OCI-LY3 (cell line): ENCODE measurements around the gene AP1G1.

Experiments used
- H2AFZ ChIP-seq: fragments of 200-600, 300-600 bp; shearing (Covaris generic); 2 replicates; pipeline ENCODE4 v1.6.0; 2014; ENCODE audit warnings: antibody characterized with exemption, low read depth, low read length
- H3K27ac ChIP-seq: fragments of 200-600, 300-600 bp; sonication (generic); 2 replicates; pipeline ENCODE4 v1.5.1; 2014; ENCODE audit warnings: mild to moderate bottlenecking, low read length, moderate library complexity, mixed read lengths
- H3K27me3 ChIP-seq: fragments of 200-600, 300-600 bp; sonication (generic); 2 replicates; pipeline ENCODE4 v1.6.1; 2014; ENCODE audit warnings: low read depth, low read length, mixed read lengths
- H3K36me3 ChIP-seq: fragments of 200-600, 300-600 bp; sonication (generic); replicated peaks from 2 replicates; pipeline ENCODE3; 2014; ENCODE audit warnings: low read depth, low read length, mixed read lengths
- H3K4me1 ChIP-seq: fragments of 300-600, 200-600 bp; sonication (generic); 2 replicates; pipeline ENCODE4 v1.6.1; 2014; ENCODE audit warnings: low read length, mixed read lengths
- H3K4me2 ChIP-seq: fragments of 200-600, 300-600 bp; sonication (generic); 2 replicates; pipeline ENCODE4 v1.6.1; 2014; ENCODE audit warnings: low read length, mixed read lengths
- H3K4me3 ChIP-seq: fragments of 300-600, 200-600 bp; sonication (generic); 2 replicates; pipeline ENCODE4 v1.5.1; 2014; ENCODE audit warnings: antibody characterized with exemption, mild to moderate bottlenecking, low read length, moderate library complexity
- H3K79me2 ChIP-seq: fragments of 300-600, 200-600 bp; shearing (Covaris generic); 2 replicates; pipeline ENCODE4 v1.6.1; 2014; ENCODE audit warnings: mild to moderate bottlenecking, low read length, mixed read lengths
- H3K9ac ChIP-seq: fragments of 300-600, 200-600 bp; shearing (Covaris generic); 2 replicates; pipeline ENCODE4 v1.6.0; 2014; ENCODE audit warnings: mild to moderate bottlenecking, low read length, moderate library complexity
- H3K9me3 ChIP-seq: fragments of 200-600, 300-600 bp; shearing (Covaris generic); 2 replicates; pipeline ENCODE4 v1.6.1; 2014; ENCODE audit warnings: low read length, mixed read lengths; ENCODE audit not compliant: insufficient read depth
- H4K20me1 ChIP-seq: fragments of 200-600, 300-600 bp; sonication (generic); 2 replicates; pipeline ENCODE4 v1.6.1; 2016; ENCODE audit warnings: low read length, mixed read lengths; ENCODE audit not compliant: insufficient read depth
- CTCF ChIP-seq: fragments of 200-600, 300-600 bp; sonication (generic); IDR thresholded peaks from 2 replicates; pipeline ENCODE4 v1.5.1; 2014; ENCODE audit warnings: antibody characterized with exemption, low read length, low read depth
- EZH2phosphoT487 ChIP-seq: fragments of 200-600 bp; shearing (Covaris generic); IDR thresholded peaks from 2 replicates; pipeline ENCODE4 v1.6.1; 2018; ENCODE audit warnings: antibody characterized with exemption, mixed run types, low read depth

AP1G1 gene

GRCh38 chr16:71784093-71784492 is 24.5 kb downstream of the AP1G1 start:
- Histone ChIP-seq H3K4me2 (no peak overlapping the region), H3K27me3 (no peaks in the 10 kb centered on the region), H4K20me1 (peaks cover 12% of the 10 kb centered on the region; the same call in 1 of the 2 replicates), H3K27ac (no peak overlapping the region), H3K4me1 (no peaks in the 10 kb centered on the region), H3K9me3 (no peaks in the 10 kb centered on the region), H3K9ac (no peak overlapping the region), H3K36me3 (peaks cover 26% of the 10 kb centered on the region), H3K79me2 (peaks cover 54% of the 10 kb centered on the region), H3K4me3 (no peak overlapping the region), H2AFZ (no peak overlapping the region)
- no peak for TF ChIP-seq CTCF

- peaks cover 60% of the 10 kb centered on the region for H3K79me2 ChIP-seq
- TF ChIP-seq EZH2phosphoT487 (no peak), CTCF (no peak)
- H3K36me3 ChIP-seq: peaks cover 13% of the 10 kb centered on the region
- no peaks in the 10 kb centered on the region for H3K9me3 ChIP-seq
- no peak overlapping the region for H2AFZ ChIP-seq
- 0 out of 2 replicates have a peak, but pooled peaks cover 10% of the 10 kb centered on the region for H4K20me1 ChIP-seq
- H3K27ac ChIP-seq: no peak overlapping the region
- no peak overlapping the region for H3K4me2 ChIP-seq
- no peak overlapping the region for H3K4me3 ChIP-seq
- H3K4me1 ChIP-seq: peaks cover under 1% of the 10 kb centered on the region; the same call in 1 of the 2 replicates
- H3K27me3 ChIP-seq: no peaks in the 10 kb centered on the region
- H3K9ac ChIP-seq: no peak overlapping the region
These were observed 26.9 kb downstream of the AP1G1 start for GRCh38 chr16:71781741-71782140.

GRCh38 chr16:71780521-71781089 is 28.0 kb downstream of the AP1G1 start:
- TF ChIP-seq CTCF: no peak
- no peak for TF ChIP-seq EZH2phosphoT487
- H3K9ac ChIP-seq: no peak overlapping the region
- peaks cover 12% of the 10 kb centered on the region for H3K4me1 ChIP-seq
- H2AFZ ChIP-seq: no peak overlapping the region
- 0 out of 2 replicates have a peak, but pooled peaks cover 10% of the 10 kb centered on the region for H4K20me1 ChIP-seq
- no peak overlapping the region for H3K4me2 ChIP-seq
- no peak overlapping the region for H3K4me3 ChIP-seq
- H3K79me2 ChIP-seq: peaks cover 61% of the 10 kb centered on the region
- no peak overlapping the region for H3K27ac ChIP-seq
- peaks cover 13% of the 10 kb centered on the region for H3K36me3 ChIP-seq
- H3K9me3 ChIP-seq: no peaks in the 10 kb centered on the region
- H3K27me3 ChIP-seq: no peaks in the 10 kb centered on the region

GRCh38 chr16:71778780-71779179 is 29.9 kb downstream of the AP1G1 start:
- H3K4me2 ChIP-seq: no peak overlapping the region
- H3K9ac ChIP-seq: no peak overlapping the region
- TF ChIP-seq CTCF (no peak), EZH2phosphoT487 (no peak)
- H3K9me3 ChIP-seq: no peaks in the 10 kb centered on the region
- peaks cover 15% of the 10 kb centered on the region for H3K4me1 ChIP-seq
- H3K36me3 ChIP-seq: peaks cover 13% of the 10 kb centered on the region
- H4K20me1 ChIP-seq: 0 out of 2 replicates have a peak, but pooled peaks cover 7% of the 10 kb centered on the region
- no peak overlapping the region for H3K4me3 ChIP-seq
- no peak overlapping the region for H2AFZ ChIP-seq
- H3K79me2 ChIP-seq: peaks cover 61% of the 10 kb centered on the region
- no peaks in the 10 kb centered on the region for H3K27me3 ChIP-seq
- H3K27ac ChIP-seq: no peak overlapping the region
